ENCODE results near the gene ANKIB1.

ANKIB1 gene

DNA sequence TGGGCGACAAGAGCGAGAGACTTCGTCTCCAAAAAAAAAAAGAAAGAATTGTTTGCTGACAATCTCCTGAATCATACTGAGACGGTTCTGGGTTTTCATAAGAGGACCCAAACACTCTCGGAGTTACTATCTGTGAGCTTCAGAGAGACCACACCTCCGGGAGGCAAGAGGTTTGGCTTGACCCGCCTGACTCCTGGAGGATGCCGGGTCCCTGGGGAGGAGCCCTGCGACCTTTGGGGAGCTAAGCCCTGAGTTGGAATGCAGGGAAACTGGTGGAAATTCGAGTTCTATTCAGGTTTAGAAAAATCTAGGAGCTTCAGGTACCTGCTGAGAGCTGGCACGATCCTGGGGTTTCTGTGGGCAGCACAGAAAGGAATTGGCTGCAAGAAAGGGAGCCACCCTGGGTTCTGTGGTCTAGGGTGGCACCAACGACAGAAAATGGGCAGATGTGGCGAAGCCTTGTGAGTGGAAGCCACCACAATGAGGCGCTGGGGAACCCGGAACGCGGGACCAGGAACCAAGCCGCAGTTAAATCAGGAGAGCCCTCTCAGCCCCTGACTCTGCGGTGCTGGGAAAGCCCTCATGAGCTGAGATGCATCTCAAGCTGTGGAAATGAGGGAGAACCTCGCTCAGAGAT is 179.7 kb downstream of the ANKIB1 start:
- TF ChIP-seq, protein P1, sequence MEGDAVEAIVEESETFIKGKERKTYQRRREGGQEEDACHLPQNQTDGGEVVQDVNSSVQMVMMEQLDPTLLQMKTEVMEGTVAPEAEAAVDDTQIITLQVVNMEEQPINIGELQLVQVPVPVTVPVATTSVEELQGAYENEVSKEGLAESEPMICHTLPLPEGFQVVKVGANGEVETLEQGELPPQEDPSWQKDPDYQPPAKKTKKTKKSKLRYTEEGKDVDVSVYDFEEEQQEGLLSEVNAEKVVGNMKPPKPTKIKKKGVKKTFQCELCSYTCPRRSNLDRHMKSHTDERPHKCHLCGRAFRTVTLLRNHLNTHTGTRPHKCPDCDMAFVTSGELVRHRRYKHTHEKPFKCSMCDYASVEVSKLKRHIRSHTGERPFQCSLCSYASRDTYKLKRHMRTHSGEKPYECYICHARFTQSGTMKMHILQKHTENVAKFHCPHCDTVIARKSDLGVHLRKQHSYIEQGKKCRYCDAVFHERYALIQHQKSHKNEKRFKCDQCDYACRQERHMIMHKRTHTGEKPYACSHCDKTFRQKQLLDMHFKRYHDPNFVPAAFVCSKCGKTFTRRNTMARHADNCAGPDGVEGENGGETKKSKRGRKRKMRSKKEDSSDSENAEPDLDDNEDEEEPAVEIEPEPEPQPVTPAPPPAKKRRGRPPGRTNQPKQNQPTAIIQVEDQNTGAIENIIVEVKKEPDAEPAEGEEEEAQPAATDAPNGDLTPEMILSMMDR (IDR thresholded peaks at IDR 0.05), result no peak
- H3K4me3 ChIP-seq, result no peak overlapping the region
- no peak for DNase-seq (ENCODE audit: low spot score)
- H3K27ac ChIP-seq, result no peak overlapping the region

DNA sequence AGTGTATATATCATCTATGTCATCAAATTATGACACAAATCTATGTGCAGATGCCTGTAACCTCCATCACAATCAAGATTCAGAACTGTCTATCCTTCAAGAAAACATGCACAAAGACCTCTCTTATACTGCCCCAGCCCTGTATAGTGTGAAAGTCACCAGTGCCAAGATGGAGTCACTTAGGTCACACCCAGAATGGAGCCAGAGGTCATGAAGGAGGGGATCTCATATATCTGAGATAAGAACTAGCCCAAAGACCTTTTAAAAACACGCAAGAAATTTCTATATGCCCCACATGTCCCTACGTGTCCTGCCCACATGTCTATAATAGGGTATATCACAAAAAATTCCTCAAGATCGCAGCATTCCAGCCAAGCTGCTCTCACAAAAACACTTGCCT is 181.4 kb downstream of the ANKIB1 start:
- Histone ChIP-seq H3K27ac (no peak overlapping the region), H3K4me3 (no peak overlapping the region)
- DNase-seq (ENCODE audit: low spot score), result no peak
- TF ChIP-seq, protein P1 (IDR thresholded peaks at IDR 0.05), result no peak

DNA sequence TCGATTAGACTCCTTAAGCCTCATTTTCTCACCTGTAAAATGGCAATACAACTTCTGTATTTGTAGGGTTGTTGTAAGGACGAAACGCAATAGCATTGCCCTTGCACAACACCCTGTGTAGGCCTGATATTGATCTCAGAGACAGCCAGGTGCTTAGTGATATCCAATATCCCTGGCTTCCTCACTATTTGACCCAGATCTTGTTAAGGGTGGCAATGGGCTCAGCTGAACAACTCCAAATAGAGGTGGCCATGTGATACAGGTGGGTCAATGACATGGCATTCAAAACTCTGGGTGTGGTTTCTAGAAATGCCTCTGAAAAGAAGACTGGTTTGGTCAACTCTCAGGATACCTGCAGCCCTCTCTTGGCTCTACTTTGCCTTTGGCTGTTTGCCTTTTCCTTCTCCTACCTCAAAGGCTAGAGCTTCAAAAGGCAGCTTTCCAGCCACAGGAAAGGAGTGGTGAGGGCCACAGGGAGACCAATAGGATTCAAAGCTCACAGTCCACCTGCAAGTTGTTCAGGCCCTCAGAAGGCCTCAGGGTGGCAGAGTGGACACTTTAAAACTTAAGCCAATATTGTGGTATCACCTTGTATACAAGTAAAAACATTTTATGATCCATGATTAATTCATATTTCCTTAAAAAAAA is 186.6 kb downstream of the ANKIB1 start:
- no peak overlapping the region for H3K27ac ChIP-seq
- DNase-seq (ENCODE audit: low spot score), result no peak
- TF ChIP-seq, protein P1 (IDR thresholded peaks at IDR 0.05), result no peak
- H3K4me3 ChIP-seq, result no peak overlapping the region

DNA sequence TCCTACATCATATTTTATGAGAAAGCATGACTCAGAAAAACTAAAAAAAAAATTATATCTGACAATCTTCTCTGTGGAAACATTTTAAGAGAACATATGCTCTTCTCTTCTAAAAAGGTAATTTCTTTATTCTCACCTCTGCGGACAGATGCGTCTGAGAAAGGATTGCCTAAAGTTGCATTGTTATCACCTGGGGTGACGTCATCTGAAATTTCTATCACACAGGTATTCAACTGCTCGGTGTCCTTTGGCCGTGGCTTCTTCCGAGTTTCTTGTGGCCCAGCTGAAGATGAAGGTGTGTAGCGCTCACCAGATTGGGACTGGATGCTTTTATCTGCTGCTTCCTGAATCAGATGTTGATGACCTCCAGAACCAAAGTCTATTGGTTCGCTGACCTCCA is 187.2 kb downstream of the ANKIB1 start:
- no peak for DNase-seq (ENCODE audit: low spot score)
- Histone ChIP-seq H3K27ac (no peak overlapping the region), H3K4me3 (no peak overlapping the region)
- TF ChIP-seq, protein P1 (IDR thresholded peaks at IDR 0.05), result no peak

DNA sequence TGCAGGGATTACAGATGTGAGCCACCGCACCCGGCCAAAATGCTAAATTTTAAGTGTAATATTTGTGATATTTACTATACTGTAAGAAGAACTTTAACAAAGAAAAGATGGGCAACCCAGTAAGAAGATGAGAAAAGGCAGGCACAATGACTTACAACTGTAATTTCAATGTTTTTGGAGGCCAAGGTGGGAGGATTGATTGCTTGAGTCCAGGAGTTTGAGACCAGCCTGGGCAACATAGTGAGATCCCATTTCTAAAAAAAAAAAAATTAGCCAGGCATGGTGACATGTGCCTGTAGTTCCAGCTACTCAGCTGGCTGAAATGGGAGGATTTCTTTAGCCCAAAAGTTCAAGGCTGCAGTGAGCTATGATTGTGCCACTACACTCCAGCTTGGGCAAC is 189.8 kb downstream of the ANKIB1 start:
- Histone ChIP-seq H3K4me3 (no peak overlapping the region), H3K27ac (no peak overlapping the region)
- no peak for DNase-seq (ENCODE audit: low spot score)
- TF ChIP-seq, protein P1 (IDR thresholded peaks at IDR 0.05), result no peak

DNA sequence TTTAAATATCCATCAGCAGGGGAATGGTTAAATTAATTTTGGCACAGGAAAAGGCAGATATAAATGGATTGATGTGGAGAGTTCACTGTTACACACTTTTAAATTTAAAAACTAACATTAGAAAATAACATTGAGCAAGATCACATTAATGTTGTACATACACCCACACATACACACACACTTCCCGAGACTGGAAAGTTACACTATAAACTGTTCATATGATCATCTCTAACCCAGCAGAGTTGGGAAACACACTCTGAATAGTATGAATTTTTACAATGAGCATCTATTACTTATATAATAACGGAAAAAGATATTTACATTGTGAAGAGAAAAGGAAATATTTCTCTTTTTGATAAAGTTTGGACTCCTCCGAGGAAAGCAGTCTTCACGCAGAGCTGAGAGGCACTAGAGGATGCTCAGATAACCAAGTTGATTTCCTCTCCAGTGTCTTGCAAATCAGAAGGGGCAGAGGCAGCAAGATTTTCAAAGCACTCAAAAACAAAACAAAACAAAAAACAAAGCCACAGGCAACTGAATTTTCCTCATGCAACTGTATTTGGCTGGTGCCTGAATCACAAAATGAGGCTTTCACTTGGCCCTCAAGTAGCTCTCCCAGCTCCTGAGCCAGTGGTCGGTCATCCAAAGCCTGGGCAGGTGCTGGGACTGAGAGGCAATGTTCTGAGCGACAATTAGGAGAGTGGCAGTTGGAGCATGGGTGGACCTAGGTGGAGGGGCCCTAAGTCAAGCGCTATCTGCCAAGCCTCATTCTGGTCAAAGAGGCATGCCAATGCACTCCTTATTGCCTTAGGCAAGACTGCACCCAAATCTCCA is 191.1 kb downstream of the ANKIB1 start:
- no peak for DNase-seq (ENCODE audit: low spot score)
- TF ChIP-seq, protein P1 (IDR thresholded peaks at IDR 0.05), result no peak

More for the DNA sequence above, 191.1 kb downstream of the ANKIB1 start:
- no peak overlapping the region for H3K27ac ChIP-seq
- no peak overlapping the region for H3K4me3 ChIP-seq
